Panc1 (cell line): Measurements from ENCODE around the gene CPA5. TPM values are rescaled to one million over a fixed set of nuclear protein-coding genes. Genes with fewer than 3 reads are reported as not detected.

ENCODE experiments used
- ATAC-seq: fragments of 200-7000 bp; cut with Tn5 transposase; 2 replicates; pipeline ENCODE4 v1.9.1; 2020; ENCODE audit warnings: mild to moderate bottlenecking, moderate library complexity
- BruUV-seq: library from RNA; stranded (reverse); fragments of 400-500 nt; replicated peaks from 2 replicates; lab custom pipeline; 2021; lab: Mats Ljungman, UMichigan
- CTCF ChIA-PET: fragments of 300-600 bp; sonication (Branson Sonifier 250); formaldehyde crosslinking; loops from one replicate; lab custom pipeline; 2022; ENCODE audit warnings: antibody characterized with exemption; lab: Charles Lee
- POLR2A ChIA-PET: fragments of 300-600 bp; sonication (Branson Sonifier 250); formaldehyde crosslinking; loops from one replicate; lab custom pipeline; 2022; ENCODE audit warnings: antibody characterized with exemption; lab: Charles Lee
- DNase-seq: peaks from one replicate; pipeline ENCODE4 v3.0.0-alpha.2; 2010; ENCODE audit warnings: low read depth, low spot score
- H3K27ac ChIP-seq: 2 replicates; pipeline ENCODE4 v1.5.1; 2011; ENCODE audit warnings: mild to moderate bottlenecking, low read length, inconsistent platforms
- H3K27me3 ChIP-seq: fragments of 200-500 bp; sonication (Bioruptor generic); 2 replicates; pipeline ENCODE4 v1.6.0; 2014; ENCODE audit warnings: low read length, inconsistent platforms; ENCODE audit not compliant: control insufficient read depth, insufficient read depth
- H3K36me3 ChIP-seq: fragments of 200-500 bp; sonication (Bioruptor generic); 2 replicates; pipeline ENCODE4 v1.5.1; 2014; ENCODE audit warnings: inconsistent platforms, mild to moderate bottlenecking, low read length, moderate library complexity; ENCODE audit not compliant: control insufficient read depth, insufficient read depth
- H3K4me1 ChIP-seq: 2 replicates; pipeline ENCODE4 v1.5.1; 2011; ENCODE audit warnings: inconsistent platforms, mild to moderate bottlenecking, low read length, moderate library complexity; ENCODE audit not compliant: control insufficient read depth, insufficient read depth
- H3K4me3 ChIP-seq, 2 experiments: 2 replicates each; pipeline ENCODE4 v1.5.1; 2011 to 2012; ENCODE audit warnings: low read depth in 2 of 2, low read length in 2 of 2, mild to moderate bottlenecking in 2 of 2, inconsistent platforms in 1 of 2, moderate library complexity in 1 of 2
- H3K9me3 ChIP-seq: fragments of 200-500 bp; sonication (Bioruptor generic); 2 replicates; pipeline ENCODE4 v1.5.1; 2014; ENCODE audit warnings: low read depth, mild to moderate bottlenecking, inconsistent platforms, low read length, moderate library complexity; ENCODE audit not compliant: control insufficient read depth, insufficient read depth
- POLR2AphosphoS5 ChIP-seq: IDR thresholded peaks from 2 replicates; pipeline ENCODE4 v1.6.1; 2012; ENCODE audit warnings: mild to moderate bottlenecking, low read depth, low read length, moderate library complexity
- SIN3A ChIP-seq: IDR thresholded peaks from 2 replicates; pipeline ENCODE4 v1.6.1; 2012; ENCODE audit warnings: low read depth, mild to moderate bottlenecking, low read length, moderate library complexity, borderline replicate concordance; ENCODE audit not compliant: insufficient read depth
- TCF7L2 ChIP-seq: IDR thresholded peaks from 2 replicates; pipeline ENCODE4 v1.6.1; 2011; ENCODE audit warnings: mild to moderate bottlenecking, low read depth, low read length, inconsistent platforms
- in situ Hi-C: cut with HindIII; loops from 2 replicates; pipeline ENCODE4 v1.10.0; 2016; ENCODE audit warnings: low sequenced_read_pairs, low pct_unique_long_range_greater_than_20kb
- intact Hi-C: fragments of 100-400 bp; cut with micrococcal nuclease; formaldehyde crosslinking; loops from one replicate; pipeline ENCODE4 v1.10.0; 2022; ENCODE audit not compliant: unreplicated experiment
- total RNA-seq: library from RNA; stranded (reverse); gene quantifications from one replicate; pipeline ENCODE4 v1.2.1, GENCODE V29; 2021; ENCODE audit not compliant: unreplicated experiment
- TF ChIP-seq, protein P1 (sequence below), 2 experiments: IDR thresholded peaks; 2 replicates each; pipeline ENCODE4 v1.6.1; 2011 to 2012; ENCODE audit warnings: low read depth in 2 of 2, control low read depth in 1 of 2, low read length in 1 of 2, mild to moderate bottlenecking in 1 of 2, moderate library complexity in 1 of 2; ENCODE audit not compliant: insufficient read depth in 1 of 2
- TF ChIP-seq, protein P2 (sequence below): fragments of 450-650 bp; IDR thresholded peaks from 2 replicates; pipeline ENCODE4 v1.5.1; 2017; ENCODE audit warnings: mild to moderate bottlenecking

CPA5 gene
- total RNA-seq, 1 experiment from 2014 or later, result not detected

DNA sequence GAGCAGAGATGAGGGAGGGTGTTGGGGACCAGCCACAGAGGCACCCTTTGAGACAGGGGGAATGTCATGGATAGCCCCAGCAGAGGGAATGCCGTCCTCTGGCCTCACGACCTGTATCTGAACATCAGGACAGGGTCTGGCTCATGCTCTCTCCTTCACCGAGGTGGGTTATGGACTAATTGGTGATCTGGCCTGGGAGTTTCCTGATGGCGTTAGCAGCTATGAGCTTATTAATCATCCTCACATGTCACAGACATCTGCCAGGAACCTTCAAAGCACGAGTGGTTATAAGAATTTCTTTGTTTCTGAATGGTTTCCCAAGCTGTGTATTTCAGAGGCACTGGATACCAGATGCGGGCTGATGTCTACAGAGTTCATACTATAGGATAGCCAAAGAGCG is 44.8 kb upstream of the CPA5 start:
- no TSS peak for BruUV-seq
- Histone ChIP-seq H3K4me3 (no peak overlapping the region), H3K36me3 (no peaks in the 10 kb centered on the region), H3K9me3 (no peaks in the 10 kb centered on the region), H3K4me1 (no peaks in the 10 kb centered on the region), H3K27ac (no peak overlapping the region), H3K27me3 (no peaks in the 10 kb centered on the region)
- DNase-seq (no peak), ATAC-seq (no peak)
- TF ChIP-seq SIN3A (no peak), TCF7L2 (no peak), POLR2AphosphoS5 (no peak)
- TF ChIP-seq, protein P1, sequence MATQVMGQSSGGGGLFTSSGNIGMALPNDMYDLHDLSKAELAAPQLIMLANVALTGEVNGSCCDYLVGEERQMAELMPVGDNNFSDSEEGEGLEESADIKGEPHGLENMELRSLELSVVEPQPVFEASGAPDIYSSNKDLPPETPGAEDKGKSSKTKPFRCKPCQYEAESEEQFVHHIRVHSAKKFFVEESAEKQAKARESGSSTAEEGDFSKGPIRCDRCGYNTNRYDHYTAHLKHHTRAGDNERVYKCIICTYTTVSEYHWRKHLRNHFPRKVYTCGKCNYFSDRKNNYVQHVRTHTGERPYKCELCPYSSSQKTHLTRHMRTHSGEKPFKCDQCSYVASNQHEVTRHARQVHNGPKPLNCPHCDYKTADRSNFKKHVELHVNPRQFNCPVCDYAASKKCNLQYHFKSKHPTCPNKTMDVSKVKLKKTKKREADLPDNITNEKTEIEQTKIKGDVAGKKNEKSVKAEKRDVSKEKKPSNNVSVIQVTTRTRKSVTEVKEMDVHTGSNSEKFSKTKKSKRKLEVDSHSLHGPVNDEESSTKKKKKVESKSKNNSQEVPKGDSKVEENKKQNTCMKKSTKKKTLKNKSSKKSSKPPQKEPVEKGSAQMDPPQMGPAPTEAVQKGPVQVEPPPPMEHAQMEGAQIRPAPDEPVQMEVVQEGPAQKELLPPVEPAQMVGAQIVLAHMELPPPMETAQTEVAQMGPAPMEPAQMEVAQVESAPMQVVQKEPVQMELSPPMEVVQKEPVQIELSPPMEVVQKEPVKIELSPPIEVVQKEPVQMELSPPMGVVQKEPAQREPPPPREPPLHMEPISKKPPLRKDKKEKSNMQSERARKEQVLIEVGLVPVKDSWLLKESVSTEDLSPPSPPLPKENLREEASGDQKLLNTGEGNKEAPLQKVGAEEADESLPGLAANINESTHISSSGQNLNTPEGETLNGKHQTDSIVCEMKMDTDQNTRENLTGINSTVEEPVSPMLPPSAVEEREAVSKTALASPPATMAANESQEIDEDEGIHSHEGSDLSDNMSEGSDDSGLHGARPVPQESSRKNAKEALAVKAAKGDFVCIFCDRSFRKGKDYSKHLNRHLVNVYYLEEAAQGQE (IDR thresholded peaks at IDR 0.05; ENCODE audit: insufficient read depth in 1 of 2, low read depth in 2 of 2, low read length in 1 of 2), result no peak
- TF ChIP-seq, protein P2, sequence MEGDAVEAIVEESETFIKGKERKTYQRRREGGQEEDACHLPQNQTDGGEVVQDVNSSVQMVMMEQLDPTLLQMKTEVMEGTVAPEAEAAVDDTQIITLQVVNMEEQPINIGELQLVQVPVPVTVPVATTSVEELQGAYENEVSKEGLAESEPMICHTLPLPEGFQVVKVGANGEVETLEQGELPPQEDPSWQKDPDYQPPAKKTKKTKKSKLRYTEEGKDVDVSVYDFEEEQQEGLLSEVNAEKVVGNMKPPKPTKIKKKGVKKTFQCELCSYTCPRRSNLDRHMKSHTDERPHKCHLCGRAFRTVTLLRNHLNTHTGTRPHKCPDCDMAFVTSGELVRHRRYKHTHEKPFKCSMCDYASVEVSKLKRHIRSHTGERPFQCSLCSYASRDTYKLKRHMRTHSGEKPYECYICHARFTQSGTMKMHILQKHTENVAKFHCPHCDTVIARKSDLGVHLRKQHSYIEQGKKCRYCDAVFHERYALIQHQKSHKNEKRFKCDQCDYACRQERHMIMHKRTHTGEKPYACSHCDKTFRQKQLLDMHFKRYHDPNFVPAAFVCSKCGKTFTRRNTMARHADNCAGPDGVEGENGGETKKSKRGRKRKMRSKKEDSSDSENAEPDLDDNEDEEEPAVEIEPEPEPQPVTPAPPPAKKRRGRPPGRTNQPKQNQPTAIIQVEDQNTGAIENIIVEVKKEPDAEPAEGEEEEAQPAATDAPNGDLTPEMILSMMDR, result no peak
- in situ Hi-C loops, result no loop called here
- intact Hi-C loops, result no loop called here
- CTCF ChIA-PET, result no interaction called here
- POLR2A ChIA-PET, result no interaction called here

DNA sequence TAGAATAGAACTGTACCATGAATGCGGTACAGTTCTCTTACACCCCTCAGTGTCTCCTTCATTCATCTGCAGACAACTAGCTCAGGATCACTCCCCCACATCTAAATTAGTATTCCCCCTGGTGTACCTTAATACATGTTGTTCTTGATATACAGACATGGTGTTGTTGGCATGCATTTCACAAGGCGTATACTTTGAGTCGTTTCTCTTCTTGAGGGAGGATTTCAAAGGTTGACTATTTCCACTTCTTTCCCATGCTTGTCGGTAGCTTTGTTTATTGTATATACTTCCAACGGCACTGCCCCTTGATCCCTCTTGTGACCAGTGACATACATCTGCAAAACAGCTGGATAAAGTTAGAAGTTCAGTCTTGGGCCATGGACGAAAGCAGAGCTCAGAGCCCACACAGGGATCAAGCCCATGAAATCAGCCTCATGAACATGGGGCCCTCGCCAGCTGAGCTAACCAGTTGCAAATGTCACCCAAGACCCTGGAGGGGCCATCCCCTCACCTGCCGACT is 43.1 kb upstream of the CPA5 start:
- no peak for TF ChIP-seq POLR2AphosphoS5
- no peak for TF ChIP-seq TCF7L2
- TF ChIP-seq, protein P2, result no peak
- no peak for TF ChIP-seq SIN3A
- TF ChIP-seq, protein P1 (IDR thresholded peaks at IDR 0.05; ENCODE audit: insufficient read depth in 1 of 2, low read depth in 2 of 2, low read length in 1 of 2), result no peak
- intact Hi-C loops (no loop called here), in situ Hi-C loops (no loop called here)
- no peaks in the 10 kb centered on the region for H3K27me3 ChIP-seq
- no peak overlapping the region for H3K4me3 ChIP-seq
- ATAC-seq (no peak), DNase-seq (no peak)
- ChIA-PET CTCF (no interaction called here), POLR2A (no interaction called here)
- H3K36me3 ChIP-seq, result no peaks in the 10 kb centered on the region
- H3K27ac ChIP-seq, result no peak overlapping the region
- H3K4me1 ChIP-seq, result no peaks in the 10 kb centered on the region
- no peaks in the 10 kb centered on the region for H3K9me3 ChIP-seq
- no TSS peak for BruUV-seq
